ENCODE data around the gene NINJ1.

- peak; percentile 82 for TF ChIP-seq POLR2AphosphoS5 (IDR thresholded peaks at IDR 0.05; ENCODE audit: low read depth, low read length)
- TF ChIP-seq TAF1 (IDR thresholded peaks at IDR 0.05; ENCODE audit: borderline replicate concordance, low read depth, low read length): peak; percentile 22; the same call in 1 of the 2 replicates
- TF ChIP-seq POLR2A (IDR thresholded peaks at IDR 0.05; ENCODE audit: low read depth, low read length): no peak
Measured at GRCh38 chr9:93094658-93095204, 39.3 kb downstream of the NINJ1 start.

Data from GM12892 (cell line).